Muscle of leg (tissue), 11 donors: ENCODE results near the gene ATP6V0A4. TPM values are rescaled to one million over a fixed set of nuclear protein-coding genes. Genes with fewer than 3 reads are reported as not detected.
"Not testable (repeated sequence)": the region's sequence is repeated elsewhere in the genome, so short reads cannot be mapped to it uniquely, and the experiment has no call there.

Experiments
- DNase-seq: peaks from one replicate; pipeline ENCODE4 v3.0.0; 2013
- H3K27ac ChIP-seq: one replicate; pipeline ENCODE4 v1.5.1; 2013; ENCODE audit warnings: mild to moderate bottlenecking, low read length, control low read depth
- H3K27me3 ChIP-seq: one replicate; pipeline ENCODE4 v1.6.1; 2013; ENCODE audit warnings: low read length; ENCODE audit not compliant: control insufficient read depth, insufficient read depth
- H3K36me3 ChIP-seq: one replicate; pipeline ENCODE4 v1.6.1; 2013; ENCODE audit warnings: low read length; ENCODE audit not compliant: control insufficient read depth, insufficient read depth
- H3K4me1 ChIP-seq: one replicate; pipeline ENCODE4 v1.6.1; 2013; ENCODE audit warnings: low read length; ENCODE audit not compliant: control insufficient read depth, insufficient read depth
- H3K4me3 ChIP-seq: one replicate; pipeline ENCODE4 v1.5.1; 2013; ENCODE audit warnings: low read length, control low read depth
- H3K9me3 ChIP-seq: replicated peaks from 2 replicates; pipeline ENCODE4 v1.6.1; 2013; ENCODE audit warnings: low read depth, low read length; ENCODE audit not compliant: control insufficient read depth
- WGBS: methylation state at CpG from one replicate; pipeline ENCODE4 v1.1.5; 2013; ENCODE audit warnings: missing lambda C conversion rate; ENCODE audit not compliant: insufficient coverage; 5-methylcytosine and 5-hydroxymethylcytosine counted together
- polyA plus RNA-seq, 8 donors: library from polyadenylated mRNA; unstranded; fragments of 120-200 nt; gene quantifications; one replicate each; pipeline versions ENCODE4 v1.2.1 to v1.2.3, GENCODE V29; 2013; ENCODE audit warnings: inconsistent platforms in 1 of 8, low replicate concordance in 1 of 8; ENCODE audit not compliant: insufficient read length in 8 of 8, insufficient read depth in 1 of 8
- total RNA-seq: library from RNA; stranded (reverse); fragments of 120-200 nt; gene quantifications from one replicate; pipeline ENCODE4 v1.2.4, GENCODE V29; 2013

The ATP6V0A4 gene
- total and polyA plus RNA-seq, 9 donors: 0.04 to 0.18 (median 0.10) TPM; not detected in 1

DNA sequence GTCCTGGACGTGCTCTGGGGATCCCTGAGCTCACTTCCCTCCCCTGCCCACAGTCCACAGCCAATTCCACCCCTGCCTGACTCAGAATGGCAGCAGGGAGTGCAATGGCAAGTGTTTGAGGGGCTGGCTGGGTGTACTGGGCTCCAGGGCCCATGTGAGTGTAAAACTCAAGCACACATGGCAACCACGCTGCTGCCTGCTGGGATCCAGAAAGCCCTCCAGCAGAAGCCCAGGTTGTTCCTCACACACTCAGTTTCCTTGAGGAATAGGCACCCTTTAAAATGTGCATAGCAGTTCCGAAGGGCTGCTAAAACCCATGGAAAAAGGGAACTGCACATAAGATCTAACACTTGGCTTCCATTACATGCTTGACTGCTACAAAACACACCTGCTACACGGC is 11.3 kb upstream of the ATP6V0A4 start:
- no peaks in the 10 kb centered on the region for H3K27me3 ChIP-seq
- H3K36me3 ChIP-seq: no peaks in the 10 kb centered on the region
- H3K4me1 ChIP-seq: no peaks in the 10 kb centered on the region
- WGBS: 100% methylated on average over 1 of the region's 4 CpGs
- H3K4me3 ChIP-seq: no peak overlapping the region
- DNase-seq: no peak
- no peaks in the 10 kb centered on the region for H3K9me3 ChIP-seq
- H3K27ac ChIP-seq: no peak overlapping the region

DNA sequence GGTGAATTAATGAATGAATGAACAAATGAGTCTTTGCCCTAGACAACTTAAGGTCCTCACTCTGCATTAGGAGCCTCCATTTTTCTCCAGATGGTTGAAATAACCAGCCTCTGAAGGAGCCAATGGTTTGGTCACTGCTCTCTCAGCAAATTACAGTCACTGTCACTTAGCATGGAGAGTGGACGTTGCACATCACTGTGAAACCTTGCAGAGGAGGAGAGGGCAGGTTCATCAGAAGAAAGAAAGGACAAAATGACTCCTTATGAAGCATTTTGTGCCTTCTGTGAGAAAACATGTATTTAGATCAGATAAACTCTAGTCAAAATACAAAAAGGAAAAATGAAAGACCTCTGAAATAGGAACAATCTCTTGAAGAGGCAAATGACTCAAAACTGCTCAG is 6.6 kb upstream of the ATP6V0A4 start:
- no peaks in the 10 kb centered on the region for H3K4me1 ChIP-seq
- H3K27me3 ChIP-seq: peaks cover 2% of the 10 kb centered on the region
- DNase-seq: no peak
- no peak overlapping the region for H3K4me3 ChIP-seq
- no peaks in the 10 kb centered on the region for H3K9me3 ChIP-seq
- no peak overlapping the region for H3K27ac ChIP-seq
- WGBS: no CpG with 5 or more reads among the region's 1 CpG
- H3K36me3 ChIP-seq: no peaks in the 10 kb centered on the region

DNA sequence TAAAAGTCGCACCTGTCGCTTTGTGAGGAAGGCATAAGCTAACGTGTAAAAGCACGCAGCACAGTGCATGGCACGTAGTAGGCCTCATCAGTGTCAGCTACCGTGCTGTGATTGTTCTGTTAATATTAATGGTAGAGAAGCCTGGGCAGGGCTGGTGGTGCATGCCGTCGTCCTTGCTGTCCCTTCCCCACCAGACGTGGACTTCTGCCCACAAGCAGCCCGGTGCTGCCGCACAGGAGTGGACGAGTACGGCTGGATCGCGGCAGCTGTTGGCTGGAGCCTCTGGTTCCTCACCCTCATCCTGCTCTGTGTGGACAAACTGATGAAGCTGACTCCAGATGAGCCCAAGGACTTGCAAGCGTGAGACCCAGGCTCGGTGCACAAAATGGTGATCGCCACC is 4.7 kb upstream of the ATP6V0A4 start:
- H3K9me3 ChIP-seq: no peaks in the 10 kb centered on the region
- H3K27ac ChIP-seq: no peak overlapping the region
- H3K27me3 ChIP-seq: peaks cover 2% of the 10 kb centered on the region
- DNase-seq: no peak
- H3K36me3 ChIP-seq: no peaks in the 10 kb centered on the region
- no peak overlapping the region for H3K4me3 ChIP-seq
- no peaks in the 10 kb centered on the region for H3K4me1 ChIP-seq
- WGBS: 91% methylated on average over 16 of the region's 18 CpGs

DNA sequence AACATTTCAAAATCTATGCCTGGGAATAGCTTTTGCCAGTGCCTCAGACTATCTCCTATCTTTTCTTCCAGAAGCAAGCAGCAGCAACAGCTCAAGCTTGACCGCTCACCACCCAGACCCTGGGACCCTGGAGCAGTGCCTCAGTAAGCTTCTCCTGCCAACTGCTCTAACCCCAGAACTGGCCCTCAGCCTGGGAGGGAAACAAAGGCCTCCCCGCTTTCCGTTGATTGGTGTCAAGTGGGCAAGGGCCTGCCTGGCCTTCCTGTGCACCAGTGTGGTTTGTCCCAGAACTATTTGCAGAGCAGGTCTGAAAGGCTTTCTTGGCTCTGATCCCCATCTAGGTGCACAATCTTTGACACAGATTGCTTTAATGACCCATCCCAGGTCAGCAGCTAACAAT is 3.3 kb upstream of the ATP6V0A4 start:
- Histone ChIP-seq H3K36me3 (no peaks in the 10 kb centered on the region), H3K4me1 (no peaks in the 10 kb centered on the region), H3K4me3 (no peak overlapping the region), H3K9me3 (no peaks in the 10 kb centered on the region), H3K27ac (no peak overlapping the region), H3K27me3 (peaks cover 2% of the 10 kb centered on the region)
- WGBS: 100% methylated on average over 2 of the region's 3 CpGs
- DNase-seq: no peak

DNA sequence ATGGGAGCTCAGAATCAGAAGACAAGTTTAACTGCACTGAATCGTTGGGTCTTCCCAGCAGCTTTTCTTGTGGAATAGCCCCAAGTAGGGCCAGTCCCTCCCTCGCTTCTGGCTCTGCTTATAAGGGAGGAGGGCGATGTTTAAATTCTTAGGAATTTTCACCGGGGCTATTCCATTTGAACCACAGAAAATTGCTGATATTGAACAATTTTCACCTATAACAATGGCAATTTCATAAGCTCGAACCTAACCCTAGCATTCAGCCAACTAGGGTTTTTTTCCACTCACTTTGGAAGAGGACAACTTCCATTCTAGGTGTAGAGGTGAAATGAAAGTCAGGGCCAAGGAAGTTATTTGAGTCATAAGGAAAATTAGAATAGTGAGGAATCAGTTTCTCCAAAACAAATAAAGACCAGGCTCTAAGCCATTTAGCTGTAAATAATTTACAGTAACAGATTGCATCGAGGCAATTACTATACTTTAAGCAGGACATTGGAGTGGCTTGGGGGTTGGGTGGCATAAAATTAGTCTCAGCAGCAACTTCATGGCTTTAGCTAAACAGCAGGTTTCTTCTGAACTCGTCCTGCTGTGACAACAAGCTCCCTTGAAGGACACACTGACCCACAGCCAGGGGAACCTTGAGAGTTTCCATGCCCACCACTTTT is 1.5 kb upstream of the ATP6V0A4 start:
- peak; percentile 8 for DNase-seq
- Histone ChIP-seq H3K4me1 (no peaks in the 10 kb centered on the region), H3K27ac (no peak overlapping the region), H3K27me3 (peaks cover 2% of the 10 kb centered on the region), H3K9me3 (no peaks in the 10 kb centered on the region), H3K36me3 (no peaks in the 10 kb centered on the region), H3K4me3 (no peak overlapping the region)
- no CpG with 5 or more reads among the region's 7 CpGs for WGBS

DNA sequence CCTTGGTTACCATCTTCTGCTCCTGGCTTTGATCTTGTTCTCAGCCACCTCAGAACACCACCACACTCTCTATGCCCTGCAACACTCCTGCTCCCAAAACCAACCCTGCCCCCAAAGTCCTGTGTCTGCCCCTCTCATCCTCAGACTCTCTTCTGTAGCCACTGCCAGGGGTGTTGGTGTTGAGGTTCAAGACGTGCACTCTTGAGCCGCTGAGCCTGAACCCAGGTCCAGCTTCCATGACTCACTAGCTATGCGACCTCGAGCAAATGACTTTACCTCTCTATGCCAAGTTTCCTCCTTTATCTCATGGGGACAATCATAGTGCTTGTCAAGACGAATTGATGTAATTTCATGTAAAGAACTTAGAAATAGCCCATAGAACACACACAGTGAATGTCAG is 840 bp upstream of the ATP6V0A4 start:
- Histone ChIP-seq H3K9me3 (no peaks in the 10 kb centered on the region), H3K27me3 (no peaks in the 10 kb centered on the region), H3K27ac (no peak overlapping the region), H3K4me3 (no peak overlapping the region), H3K4me1 (no peaks in the 10 kb centered on the region), H3K36me3 (no peaks in the 10 kb centered on the region)
- 60% methylated on average over 1 of the region's 5 CpGs for WGBS
- DNase-seq: peak; percentile 13

DNA sequence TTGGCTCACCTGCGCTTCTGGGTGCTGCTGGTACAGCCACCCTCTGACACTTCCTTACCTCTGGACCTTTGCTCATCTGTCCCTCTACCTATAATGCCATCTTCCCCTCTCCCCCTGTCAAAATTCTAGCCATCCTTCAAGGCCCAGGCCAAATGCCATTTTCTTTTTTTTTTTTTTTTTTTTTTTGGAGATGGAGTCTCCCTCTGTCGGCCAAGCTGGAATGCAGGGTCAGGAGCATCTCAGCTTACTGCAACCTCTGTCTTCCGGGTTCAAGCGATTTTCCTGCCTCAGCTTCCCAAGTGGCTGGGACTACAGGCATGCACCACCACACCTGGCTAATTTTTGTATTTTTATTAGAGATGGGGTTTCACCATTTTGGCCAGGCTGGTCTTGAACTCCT is 950 bp downstream of the ATP6V0A4 start:
- H3K9me3 ChIP-seq, H3K27ac ChIP-seq, H3K4me1 ChIP-seq, H3K36me3 ChIP-seq, H3K27me3 ChIP-seq, H3K4me3 ChIP-seq, DNase-seq: not testable (repeated sequence)
- 74% methylated on average over 3 of the region's 4 CpGs for WGBS

DNA sequence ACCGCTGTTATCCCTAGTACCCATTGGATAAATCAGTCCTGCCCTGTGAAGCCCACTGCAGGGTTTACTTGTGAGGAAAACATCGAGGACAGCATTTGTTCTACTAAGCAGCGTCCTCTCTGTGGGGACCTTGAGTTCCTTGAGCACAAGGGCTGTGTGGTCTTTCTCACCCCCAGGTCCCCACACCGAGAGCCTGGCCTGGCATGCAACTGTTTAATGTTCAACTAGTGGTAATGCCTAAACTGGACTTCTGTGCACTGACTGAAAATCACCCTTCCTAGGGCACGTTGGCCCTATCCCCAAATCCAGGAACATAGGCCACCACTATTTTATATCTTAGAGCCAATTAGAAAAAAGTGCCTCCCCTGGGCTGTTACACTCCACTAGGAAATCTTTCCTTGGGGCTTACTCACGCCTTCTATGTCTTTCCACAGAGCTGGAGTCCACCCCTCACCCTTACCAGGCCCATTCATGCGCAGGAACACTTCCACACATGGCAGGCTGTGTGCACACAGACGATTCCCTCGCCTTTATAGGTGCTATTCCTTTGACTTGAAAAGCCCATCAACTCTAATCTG is 1.9 kb downstream of the ATP6V0A4 start:
- DNase-seq: no peak
- no peaks in the 10 kb centered on the region for H3K36me3 ChIP-seq
- H3K27me3 ChIP-seq: no peaks in the 10 kb centered on the region
- no peak overlapping the region for H3K27ac ChIP-seq
- H3K9me3 ChIP-seq: no peaks in the 10 kb centered on the region
- WGBS: 82% methylated on average over 8 of the region's 9 CpGs
- H3K4me3 ChIP-seq: no peak overlapping the region
- H3K4me1 ChIP-seq: no peaks in the 10 kb centered on the region

DNA sequence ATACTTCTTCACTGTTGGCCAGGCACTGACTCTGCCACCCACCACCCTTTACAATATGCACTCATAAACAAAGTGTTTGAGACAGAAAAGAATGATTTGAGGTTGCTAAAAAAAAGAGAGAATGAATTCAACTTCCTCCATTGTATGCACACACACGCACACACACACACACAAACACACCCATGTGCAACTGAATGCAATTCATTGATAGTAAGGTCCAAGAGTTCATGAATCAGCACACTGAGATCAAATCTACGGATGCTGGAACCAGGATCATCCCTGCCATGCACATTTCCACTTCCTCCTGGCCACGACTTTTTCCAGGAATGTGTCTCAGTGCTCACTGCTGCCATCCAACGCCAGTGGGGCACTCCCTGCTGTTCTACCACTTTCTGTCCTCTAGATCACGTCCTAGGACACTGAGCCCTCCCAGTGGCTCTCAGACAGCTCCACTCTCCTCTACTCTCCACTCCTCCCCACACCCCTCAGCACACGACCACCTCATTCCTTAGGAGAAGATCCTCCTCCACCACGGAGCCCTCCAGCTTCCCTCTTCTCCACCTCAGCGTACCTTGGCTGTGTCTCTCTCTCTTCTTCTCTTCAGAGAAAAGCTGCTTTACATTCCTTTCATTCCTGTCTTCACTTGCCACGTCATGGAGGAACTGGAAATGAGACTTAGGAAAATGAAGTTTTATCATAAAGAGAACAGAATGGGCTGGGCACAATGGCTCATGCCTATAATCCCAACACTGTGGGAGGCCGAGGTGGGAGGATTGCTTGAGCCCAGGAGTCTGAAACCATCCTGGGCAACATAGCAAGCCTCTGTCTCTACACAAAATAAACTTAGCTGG is 12.2 kb downstream of the ATP6V0A4 start:
- H3K36me3 ChIP-seq: no peaks in the 10 kb centered on the region
- H3K4me3 ChIP-seq: no peak overlapping the region
- H3K27ac ChIP-seq: no peak overlapping the region
- no peaks in the 10 kb centered on the region for H3K27me3 ChIP-seq
- H3K9me3 ChIP-seq: no peaks in the 10 kb centered on the region
- no peak for DNase-seq
- H3K4me1 ChIP-seq: no peaks in the 10 kb centered on the region
- 58% methylated on average over 7 of the region's 10 CpGs for WGBS

DNA sequence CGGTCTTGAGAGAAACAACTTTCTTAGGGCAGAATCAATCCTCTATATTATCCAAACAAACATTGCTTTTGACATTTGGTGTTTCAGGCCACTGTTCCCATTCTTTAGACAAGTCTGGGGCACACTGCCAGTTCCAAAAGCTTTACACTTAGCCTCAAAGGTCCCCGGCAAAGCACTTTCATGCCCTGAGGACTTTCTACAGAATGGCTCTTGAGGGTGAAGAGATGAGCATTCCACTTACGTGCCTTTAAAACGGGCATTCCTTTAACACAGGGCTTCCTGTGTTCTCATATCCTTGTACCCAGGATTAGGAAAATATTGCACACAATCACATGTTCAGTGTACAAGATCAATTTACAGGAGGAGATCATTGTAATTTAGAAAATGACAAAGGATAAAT is 13.3 kb downstream of the ATP6V0A4 start:
- Histone ChIP-seq H3K27ac (no peak overlapping the region), H3K9me3 (no peaks in the 10 kb centered on the region), H3K4me1 (no peaks in the 10 kb centered on the region), H3K36me3 (no peaks in the 10 kb centered on the region), H3K27me3 (no peaks in the 10 kb centered on the region), H3K4me3 (no peak overlapping the region)
- DNase-seq: no peak
- 50% methylated on average over 2 of the region's 4 CpGs for WGBS
